Liver (tissue), 9 donors: ENCODE data around the gene ITPK1. TPM values are rescaled to one million over a fixed set of nuclear protein-coding genes. Genes with fewer than 3 reads are reported as not detected.

Experiments
- DNase-seq: peaks from one replicate; pipeline ENCODE4 v3.0.0-alpha.2; 2017; ENCODE audit warnings: low spot score
- H3K27ac ChIP-seq, 2 donors: one replicate each; pipeline ENCODE4 v1.7.0; 2013; ENCODE audit warnings: inconsistent platforms in 2 of 2, low read length in 2 of 2, control low read depth in 1 of 2, low read depth in 1 of 2, mild to moderate bottlenecking in 1 of 2
- H3K27me3 ChIP-seq, 4 donors: one replicate each; pipeline versions ENCODE4 v1.6.1 to v1.7.0; 2013; ENCODE audit warnings: low read length in 3 of 4, inconsistent platforms in 1 of 4, mild to moderate bottlenecking in 1 of 4, moderate library complexity in 1 of 4; ENCODE audit not compliant: control insufficient read depth in 4 of 4, insufficient read depth in 4 of 4
- H3K36me3 ChIP-seq, 4 donors: one replicate each; pipeline versions ENCODE4 v1.6.1 to v1.7.0; 2013; ENCODE audit warnings: low read length in 3 of 4, mild to moderate bottlenecking in 3 of 4, low read depth in 1 of 4, moderate library complexity in 1 of 4; ENCODE audit not compliant: control insufficient read depth in 4 of 4, insufficient read depth in 3 of 4
- H3K4me1 ChIP-seq, 4 donors: one replicate each; pipeline versions ENCODE4 v1.6.1 to v1.7.0; 2013; ENCODE audit warnings: low read length in 3 of 4, mild to moderate bottlenecking in 3 of 4, moderate library complexity in 1 of 4; ENCODE audit not compliant: control insufficient read depth in 4 of 4, insufficient read depth in 4 of 4
- H3K4me3 ChIP-seq, 3 donors: one replicate each; pipeline versions ENCODE4 v1.6.1 to v1.7.0; 2013; ENCODE audit warnings: low read length in 3 of 3, control low read depth in 1 of 3, low read depth in 1 of 3, mild to moderate bottlenecking in 1 of 3
- H3K9ac ChIP-seq, 2 donors: one replicate each; pipeline ENCODE4 v1.7.0; 2013; ENCODE audit warnings: low read length in 2 of 2, mild to moderate bottlenecking in 2 of 2, moderate library complexity in 2 of 2, control low read depth in 1 of 2, low read depth in 1 of 2
- H3K9me3 ChIP-seq, 4 donors: one replicate each; pipeline versions ENCODE4 v1.6.1 to v1.7.0; 2013; ENCODE audit warnings: low read length in 3 of 4; ENCODE audit not compliant: control insufficient read depth in 4 of 4
- EGR1 ChIP-seq, 2 donors: IDR thresholded peaks; 2 replicates each; pipeline ENCODE4 v1.6.1; 2016 to 2018; ENCODE audit warnings: antibody characterized with exemption in 2 of 2, low read depth in 2 of 2
- FOXA1 ChIP-seq: IDR thresholded peaks from 2 replicates; pipeline ENCODE4 v1.6.1; 2016; ENCODE audit warnings: antibody characterized with exemption
- FOXA2 ChIP-seq: IDR thresholded peaks from 2 replicates; pipeline ENCODE4 v1.6.1; 2016; ENCODE audit warnings: antibody characterized with exemption
- HNF4A ChIP-seq, 2 donors: conservative IDR thresholded peaks; 2 replicates each; pipeline ENCODE4 v1.6.1; 2016; ENCODE audit warnings: antibody characterized with exemption in 2 of 2, mild to moderate bottlenecking in 2 of 2
- HNF4G ChIP-seq: IDR thresholded peaks from 2 replicates; pipeline ENCODE4 v1.6.1; 2016; ENCODE audit warnings: antibody characterized with exemption
- JUND ChIP-seq, 2 donors: IDR thresholded peaks; 2 replicates each; pipeline ENCODE4 v1.6.1; 2016; ENCODE audit warnings: antibody characterized with exemption in 2 of 2
- NR2F2 ChIP-seq: IDR thresholded peaks from 2 replicates; pipeline ENCODE4 v1.6.1; 2016; ENCODE audit warnings: antibody characterized with exemption
- RAD21 ChIP-seq, 2 donors: IDR thresholded peaks; 2 replicates each; pipeline ENCODE4 v1.6.1; 2016; ENCODE audit warnings: antibody characterized with exemption in 2 of 2, mild to moderate bottlenecking in 2 of 2
- RXRA ChIP-seq, 2 donors: IDR thresholded peaks; 2 replicates each; pipeline ENCODE4 v1.6.1; 2017 to 2018; ENCODE audit warnings: antibody characterized with exemption in 2 of 2, mild to moderate bottlenecking in 1 of 2
- TAF1 ChIP-seq: conservative IDR thresholded peaks from 2 replicates; pipeline ENCODE4 v1.6.1; 2016; ENCODE audit warnings: antibody characterized with exemption, mild to moderate bottlenecking
- WGBS: extraction: QIAGEN DNeasy Blood & Tissue Kit; methylation state at CpG from one replicate; pipeline ENCODE4 v1.1.7; 2013; 5-methylcytosine and 5-hydroxymethylcytosine counted together
- polyA plus RNA-seq, 2 donors: library from polyadenylated mRNA; stranded (reverse) in 1 of 2; unstranded in 1 of 2; fragments of 200-250 nt in 1 of 2; fragments of >200 nt in 1 of 2; fragmentation: Nextera tagmentation in 1 of 2; extraction: Ambion mirVana in 1 of 2; gene quantifications; one replicate each; pipeline versions ENCODE4 v1.2.1 to v1.2.3, GENCODE V29; 2013 to 2015
- total RNA-seq, 2 donors: library from RNA; depleted of rRNA; stranded (reverse); fragments of >200 nt; gene quantifications; one replicate each; pipeline ENCODE4 v1.2.3, GENCODE V29; 2014
- TF ChIP-seq, protein P1 (sequence below): IDR thresholded peaks from 2 replicates; pipeline ENCODE4 v1.6.1; 2016; ENCODE audit warnings: antibody characterized with exemption, mild to moderate bottlenecking
- TF ChIP-seq, protein P2 (sequence below): fragments of 150-350 bp; IDR thresholded peaks from 2 replicates; pipeline ENCODE4 v1.5.1; 2017; ENCODE audit warnings: improper control_type of control experiment, low read depth, low read length; ENCODE audit not compliant: missing input control
- donor health status: healthy.
- donor health status: healthy.
- donor health status: healthy.
- donor health status: healthy.
- donor health status: healthy.

The ITPK1 gene
- total and polyA plus RNA-seq, 4 donors: 9.0 to 41.2 (median 20.4) TPM

DNA sequence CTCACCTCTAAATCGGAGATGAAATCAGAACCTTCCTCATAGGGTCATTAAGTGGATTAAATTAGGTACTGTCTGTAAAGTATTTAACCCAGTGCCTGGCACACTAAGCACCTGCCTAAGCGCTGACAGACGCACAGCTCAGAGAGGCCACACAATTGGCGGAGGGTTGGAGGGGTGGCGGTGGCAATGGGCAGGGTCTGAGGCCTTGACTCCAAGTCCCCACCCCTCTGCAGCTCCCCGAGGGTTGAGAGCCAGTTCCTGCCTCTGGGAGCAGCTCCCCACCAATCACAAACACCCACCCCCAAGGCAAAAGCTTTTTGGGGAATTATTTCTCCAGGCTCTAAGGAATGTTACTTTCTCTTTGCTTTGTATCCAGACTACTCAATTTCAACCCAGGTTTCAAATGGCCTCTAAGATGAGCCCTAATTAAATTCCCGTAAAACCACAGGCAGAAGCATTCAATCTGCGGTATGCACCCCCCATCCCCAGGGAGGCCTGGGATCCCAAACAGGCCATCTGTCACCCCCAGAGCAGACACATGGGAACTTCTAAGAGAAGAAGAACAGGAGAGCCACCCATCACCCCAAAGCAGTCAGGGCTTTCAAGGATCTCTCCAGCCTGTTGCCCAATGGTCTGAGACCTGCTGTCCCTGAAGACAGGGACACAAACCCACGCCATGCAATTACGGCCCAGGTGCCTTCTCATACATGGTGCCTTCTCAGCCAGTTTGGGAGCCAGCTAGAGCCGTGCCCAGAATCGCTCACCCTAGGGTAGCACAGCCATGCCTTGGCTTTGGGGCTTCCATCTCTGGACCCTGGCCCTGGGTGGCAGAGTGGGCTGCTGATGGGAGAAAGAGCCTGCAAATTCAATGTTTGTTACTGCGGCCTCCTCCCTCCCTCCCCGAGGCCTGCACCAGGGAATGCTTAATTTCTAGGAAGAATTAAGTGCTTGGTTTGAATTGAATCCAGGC lies 126.7 kb downstream of the ITPK1 start:
- H3K36me3 ChIP-seq: no peaks in the 10 kb centered on the region
- TF ChIP-seq, protein P1, sequence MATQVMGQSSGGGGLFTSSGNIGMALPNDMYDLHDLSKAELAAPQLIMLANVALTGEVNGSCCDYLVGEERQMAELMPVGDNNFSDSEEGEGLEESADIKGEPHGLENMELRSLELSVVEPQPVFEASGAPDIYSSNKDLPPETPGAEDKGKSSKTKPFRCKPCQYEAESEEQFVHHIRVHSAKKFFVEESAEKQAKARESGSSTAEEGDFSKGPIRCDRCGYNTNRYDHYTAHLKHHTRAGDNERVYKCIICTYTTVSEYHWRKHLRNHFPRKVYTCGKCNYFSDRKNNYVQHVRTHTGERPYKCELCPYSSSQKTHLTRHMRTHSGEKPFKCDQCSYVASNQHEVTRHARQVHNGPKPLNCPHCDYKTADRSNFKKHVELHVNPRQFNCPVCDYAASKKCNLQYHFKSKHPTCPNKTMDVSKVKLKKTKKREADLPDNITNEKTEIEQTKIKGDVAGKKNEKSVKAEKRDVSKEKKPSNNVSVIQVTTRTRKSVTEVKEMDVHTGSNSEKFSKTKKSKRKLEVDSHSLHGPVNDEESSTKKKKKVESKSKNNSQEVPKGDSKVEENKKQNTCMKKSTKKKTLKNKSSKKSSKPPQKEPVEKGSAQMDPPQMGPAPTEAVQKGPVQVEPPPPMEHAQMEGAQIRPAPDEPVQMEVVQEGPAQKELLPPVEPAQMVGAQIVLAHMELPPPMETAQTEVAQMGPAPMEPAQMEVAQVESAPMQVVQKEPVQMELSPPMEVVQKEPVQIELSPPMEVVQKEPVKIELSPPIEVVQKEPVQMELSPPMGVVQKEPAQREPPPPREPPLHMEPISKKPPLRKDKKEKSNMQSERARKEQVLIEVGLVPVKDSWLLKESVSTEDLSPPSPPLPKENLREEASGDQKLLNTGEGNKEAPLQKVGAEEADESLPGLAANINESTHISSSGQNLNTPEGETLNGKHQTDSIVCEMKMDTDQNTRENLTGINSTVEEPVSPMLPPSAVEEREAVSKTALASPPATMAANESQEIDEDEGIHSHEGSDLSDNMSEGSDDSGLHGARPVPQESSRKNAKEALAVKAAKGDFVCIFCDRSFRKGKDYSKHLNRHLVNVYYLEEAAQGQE: no peak
- TF ChIP-seq RAD21 (IDR thresholded peaks at IDR 0.05): no peak
- TF ChIP-seq TAF1: no peak
- TF ChIP-seq HNF4G: no peak
- no peak for TF ChIP-seq NR2F2
- TF ChIP-seq RXRA (IDR thresholded peaks at IDR 0.05): no peak
- no peak for TF ChIP-seq FOXA2
- no peak for TF ChIP-seq FOXA1
- H3K27ac ChIP-seq: no peak overlapping the region

GRCh38 chr14:92987713-92988510 lies 127.8 kb downstream of the ITPK1 start:
- H3K36me3 ChIP-seq: no peaks in the 10 kb centered on the region
- H3K4me3 ChIP-seq: no peak overlapping the region
- WGBS: 97% methylated on average over 25 of the region's 25 CpGs
- TF ChIP-seq EGR1 (IDR thresholded peaks at IDR 0.05; ENCODE audit: low read depth in 2 of 2): no peak
- no peak for TF ChIP-seq FOXA2
- no peak for TF ChIP-seq FOXA1
- no peak for TF ChIP-seq JUND (IDR thresholded peaks at IDR 0.05)
- no peak for TF ChIP-seq HNF4A (conservative IDR thresholded peaks at IDR 0.05)
- TF ChIP-seq RXRA (IDR thresholded peaks at IDR 0.05): no peak
- TF ChIP-seq, protein P2, sequence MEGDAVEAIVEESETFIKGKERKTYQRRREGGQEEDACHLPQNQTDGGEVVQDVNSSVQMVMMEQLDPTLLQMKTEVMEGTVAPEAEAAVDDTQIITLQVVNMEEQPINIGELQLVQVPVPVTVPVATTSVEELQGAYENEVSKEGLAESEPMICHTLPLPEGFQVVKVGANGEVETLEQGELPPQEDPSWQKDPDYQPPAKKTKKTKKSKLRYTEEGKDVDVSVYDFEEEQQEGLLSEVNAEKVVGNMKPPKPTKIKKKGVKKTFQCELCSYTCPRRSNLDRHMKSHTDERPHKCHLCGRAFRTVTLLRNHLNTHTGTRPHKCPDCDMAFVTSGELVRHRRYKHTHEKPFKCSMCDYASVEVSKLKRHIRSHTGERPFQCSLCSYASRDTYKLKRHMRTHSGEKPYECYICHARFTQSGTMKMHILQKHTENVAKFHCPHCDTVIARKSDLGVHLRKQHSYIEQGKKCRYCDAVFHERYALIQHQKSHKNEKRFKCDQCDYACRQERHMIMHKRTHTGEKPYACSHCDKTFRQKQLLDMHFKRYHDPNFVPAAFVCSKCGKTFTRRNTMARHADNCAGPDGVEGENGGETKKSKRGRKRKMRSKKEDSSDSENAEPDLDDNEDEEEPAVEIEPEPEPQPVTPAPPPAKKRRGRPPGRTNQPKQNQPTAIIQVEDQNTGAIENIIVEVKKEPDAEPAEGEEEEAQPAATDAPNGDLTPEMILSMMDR: no peak
- no peaks in the 10 kb centered on the region for H3K9me3 ChIP-seq
- H3K27me3 ChIP-seq: no peaks in the 10 kb centered on the region
- peaks cover 11 to 41% (median 34%) of the 10 kb centered on the region in 4 donors for H3K4me1 ChIP-seq
- no peak overlapping the region for H3K27ac ChIP-seq
- H3K9ac ChIP-seq: no peak overlapping the region
- no peak for DNase-seq

More for the DNA sequence above, 126.7 kb downstream of the ITPK1 start:
- Histone ChIP-seq H3K9me3 (no peaks in the 10 kb centered on the region), H3K9ac (no peak overlapping the region), H3K4me3 (no peak overlapping the region), H3K4me1 (peaks cover 11 to 53% (median 43%) of the 10 kb centered on the region in 4 donors), H3K27me3 (no peaks in the 10 kb centered on the region)
- DNase-seq: no peak
- 97% methylated on average over 14 of the region's 14 CpGs for WGBS
